PC-3 (cell line): ENCODE measurements around the gene ESRRB. TPM values are rescaled to one million over a fixed set of nuclear protein-coding genes. Genes with fewer than 3 reads are reported as not detected.

Experiments used
- ATAC-seq: fragments of 200-7000 bp; cut with Tn5 transposase; 2 replicates; pipeline ENCODE4 v1.9.1; 2020; ENCODE audit warnings: mild to moderate bottlenecking, moderate library complexity
- BruUV-seq: library from RNA; stranded (reverse); fragments of 400-500 nt; replicated peaks from 2 replicates; lab custom pipeline; 2021; lab: Mats Ljungman, UMichigan
- CTCF ChIA-PET: fragments of 300-600 bp; sonication (Branson Sonifier 250); formaldehyde crosslinking; loops from one replicate; lab custom pipeline; 2022; ENCODE audit warnings: antibody characterized with exemption; lab: Charles Lee
- POLR2A ChIA-PET: fragments of 300-600 bp; sonication (Branson Sonifier 250); formaldehyde crosslinking; loops from one replicate; lab custom pipeline; 2022; ENCODE audit warnings: antibody characterized with exemption; ENCODE audit not compliant: unreplicated experiment; lab: Charles Lee
- DNase-seq: peaks from one replicate; pipeline ENCODE4 v3.0.0-alpha.2; 2015
- H2AFZ ChIP-seq: fragments of 300-600 bp; sonication (generic); 2 replicates; pipeline ENCODE4 v1.6.0; 2016; ENCODE audit warnings: antibody characterized with exemption, low read length
- H3F3A ChIP-seq: fragments of 300-600 bp; sonication (generic); one replicate; pipeline ENCODE4 v1.6.0; 2017; ENCODE audit warnings: antibody characterized with exemption, low read length, control low read depth, mild to moderate bottlenecking; ENCODE audit not compliant: unreplicated experiment
- H3K27ac ChIP-seq: fragments of 300-600 bp; sonication (generic); 2 replicates; pipeline ENCODE4 v1.5.1; 2016; ENCODE audit warnings: mild to moderate bottlenecking, low read length
- H3K27me3 ChIP-seq: fragments of 300-600 bp; sonication (generic); 2 replicates; pipeline ENCODE4 v1.6.1; 2016; ENCODE audit warnings: low read length, mixed read lengths
- H3K36me3 ChIP-seq: fragments of 300-600 bp; sonication (generic); 2 replicates; pipeline ENCODE4 v1.6.1; 2016; ENCODE audit warnings: low read depth, mixed run types, low read length, mixed read lengths
- H3K4me1 ChIP-seq: fragments of 300-600 bp; sonication (generic); 2 replicates; pipeline ENCODE4 v1.5.1; 2016; ENCODE audit warnings: low read length; ENCODE audit not compliant: insufficient read depth
- H3K4me2 ChIP-seq: fragments of 300-600 bp; sonication (generic); 2 replicates; pipeline ENCODE4 v1.6.0; 2016; ENCODE audit warnings: low read length
- H3K4me3 ChIP-seq: fragments of 300-600 bp; sonication (generic); 2 replicates; pipeline ENCODE4 v1.5.1; 2016; ENCODE audit warnings: mild to moderate bottlenecking, low read length, mixed read lengths
- H3K79me2 ChIP-seq: fragments of 300-600 bp; sonication (generic); 2 replicates; pipeline ENCODE4 v1.6.1; 2017; ENCODE audit warnings: low read length, mixed read lengths
- H3K9ac ChIP-seq: fragments of 300-600 bp; sonication (generic); 2 replicates; pipeline ENCODE4 v1.6.0; 2016; ENCODE audit warnings: mild to moderate bottlenecking, low read length
- H3K9me2 ChIP-seq: fragments of 300-600 bp; sonication (generic); replicated peaks from 2 replicates; pipeline ENCODE4 v1.6.1; 2016; ENCODE audit warnings: mixed run types, low read length, mixed read lengths
- H3K9me3 ChIP-seq: fragments of 300-600 bp; sonication (generic); 2 replicates; pipeline ENCODE4 v1.6.1; 2016; ENCODE audit warnings: low read length, mixed read lengths
- H4K20me1 ChIP-seq: fragments of 300-600 bp; sonication (generic); 2 replicates; pipeline ENCODE4 v1.6.1; 2016; ENCODE audit warnings: low read length, mixed read lengths
- CTCF ChIP-seq: fragments of 300-600 bp; sonication (generic); conservative IDR thresholded peaks from 2 replicates; pipeline ENCODE4 v1.5.1; 2017; ENCODE audit warnings: antibody characterized with exemption, low read depth, mild to moderate bottlenecking, low read length
- EZH2 ChIP-seq: fragments of 300-600 bp; sonication (generic); IDR thresholded peaks from one replicate; pipeline ENCODE4 v1.6.1; 2017; ENCODE audit warnings: antibody characterized with exemption, mild to moderate bottlenecking, low read length; ENCODE audit not compliant: unreplicated experiment
- EZH2phosphoT487 ChIP-seq: fragments of 300-600 bp; sonication (generic); IDR thresholded peaks from 2 replicates; pipeline ENCODE4 v1.6.1; 2018; ENCODE audit warnings: mild to moderate bottlenecking, antibody characterized with exemption, low read length, borderline replicate concordance
- intact Hi-C: fragments of 100-400 bp; cut with micrococcal nuclease; formaldehyde crosslinking; loops from 2 replicates; pipeline ENCODE4 v1.9.0; 2023
- total RNA-seq: library from RNA; depleted of rRNA; stranded (reverse); fragments of >200 nt; gene quantifications from 2 replicates; pipeline ENCODE4 v1.2.3, GENCODE V29; 2014

The ESRRB gene
- total RNA-seq, 1 experiment from 2014 or later: not detected

GRCh38 chr14:76500011-76500410 lies 124.1 kb downstream of the ESRRB start:
- no peaks in the 10 kb centered on the region for H3K79me2 ChIP-seq
- no peaks in the 10 kb centered on the region for H3K4me1 ChIP-seq
- no peaks in the 10 kb centered on the region for H3F3A ChIP-seq
- no peak overlapping the region for H3K9ac ChIP-seq
- no peaks in the 10 kb centered on the region for H3K9me2 ChIP-seq
- H3K4me3 ChIP-seq: no peak overlapping the region
- intact Hi-C loops: no loop called here
- no peak overlapping the region for H2AFZ ChIP-seq
- peaks cover 61% of the 10 kb centered on the region for H3K27me3 ChIP-seq
- no peaks in the 10 kb centered on the region for H4K20me1 ChIP-seq
- TF ChIP-seq CTCF (no peak), EZH2 (no peak), EZH2phosphoT487 (no peak)
- ChIA-PET POLR2A (no interaction called here), CTCF (no interaction called here)
- no peaks in the 10 kb centered on the region for H3K9me3 ChIP-seq
- peak; percentile 10 for DNase-seq
- no TSS peak for BruUV-seq
- no peak overlapping the region for H3K27ac ChIP-seq
- ATAC-seq: no peak
- H3K4me2 ChIP-seq: no peak overlapping the region
- no peaks in the 10 kb centered on the region for H3K36me3 ChIP-seq

- Histone ChIP-seq H3K9ac (no peak overlapping the region), H3K27ac (no peak overlapping the region), H3F3A (no peaks in the 10 kb centered on the region), H3K27me3 (peaks cover 61% of the 10 kb centered on the region), H3K36me3 (no peaks in the 10 kb centered on the region), H2AFZ (no peak overlapping the region), H3K4me1 (no peaks in the 10 kb centered on the region), H3K79me2 (no peaks in the 10 kb centered on the region), H3K9me2 (no peaks in the 10 kb centered on the region), H3K4me3 (no peak overlapping the region), H3K9me3 (no peaks in the 10 kb centered on the region), H4K20me1 (no peaks in the 10 kb centered on the region), H3K4me2 (no peak overlapping the region)
- CTCF ChIA-PET: no interaction called here
- ATAC-seq: no peak
- no peak for DNase-seq
- intact Hi-C loops: no loop called here
- BruUV-seq: no TSS peak
- TF ChIP-seq EZH2 (no peak), CTCF (no peak), EZH2phosphoT487 (no peak)
- POLR2A ChIA-PET: no interaction called here
Measured at GRCh38 chr14:76500480-76500879, 124.5 kb downstream of the ESRRB start.

DNA sequence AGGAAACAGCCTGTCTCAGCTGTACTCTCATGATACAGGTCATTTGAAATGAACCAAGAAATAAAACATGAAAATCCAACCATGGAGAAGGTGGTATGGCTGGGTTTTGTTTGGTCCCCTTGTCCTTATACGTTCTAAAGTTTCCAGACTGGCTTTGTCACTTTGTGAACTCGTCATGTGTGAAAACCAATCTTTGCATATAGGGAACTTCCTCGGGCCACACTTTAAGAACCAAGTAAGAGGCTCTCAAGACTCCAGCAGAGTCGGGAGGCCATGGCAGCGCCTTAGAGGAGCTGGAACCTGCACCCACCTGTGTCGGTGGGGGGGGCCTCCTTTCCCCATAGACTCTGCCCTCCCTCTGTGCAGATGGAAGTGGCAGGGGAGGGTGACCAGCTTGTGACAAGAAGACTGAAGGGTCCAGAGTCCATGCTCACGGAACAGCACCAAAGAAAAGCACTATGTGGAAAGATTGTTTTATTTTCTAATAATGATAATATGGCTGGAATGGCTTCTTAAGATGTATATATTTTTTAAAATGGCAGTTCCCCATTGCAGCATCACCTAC lies 125.3 kb downstream of the ESRRB start:
- no peaks in the 10 kb centered on the region for H3K36me3 ChIP-seq
- no peaks in the 10 kb centered on the region for H3F3A ChIP-seq
- H3K4me3 ChIP-seq: no peak overlapping the region
- intact Hi-C loops: no loop called here
- DNase-seq: no peak
- no peak overlapping the region for H3K9ac ChIP-seq
- no peaks in the 10 kb centered on the region for H3K9me2 ChIP-seq
- no peak overlapping the region for H3K4me2 ChIP-seq
- H3K79me2 ChIP-seq: no peaks in the 10 kb centered on the region
- ChIA-PET CTCF (no interaction called here), POLR2A (no interaction called here)
- no peak for ATAC-seq
- no peaks in the 10 kb centered on the region for H4K20me1 ChIP-seq
- peaks cover 57% of the 10 kb centered on the region for H3K27me3 ChIP-seq
- no TSS peak for BruUV-seq
- TF ChIP-seq EZH2 (no peak), CTCF (no peak)
- H3K27ac ChIP-seq: no peak overlapping the region
- no peak overlapping the region for H2AFZ ChIP-seq
- no peaks in the 10 kb centered on the region for H3K4me1 ChIP-seq
- H3K9me3 ChIP-seq: no peaks in the 10 kb centered on the region
